SK-N-SH treated with all-trans-retinoic acid at 6 μM for 48 hours (cell line): ENCODE measurements around the gene ASCC1.

Source experiments
- ATAC-seq: fragments of 200-7000 bp; cut with Tn5 transposase; 3 replicates; pipeline ENCODE4 v1.9.1; 2020; ENCODE audit warnings: mild to moderate bottlenecking, moderate library complexity
- ARNTL ChIP-seq: fragments of 450-650 bp; formaldehyde crosslinking; IDR thresholded peaks from 2 replicates; pipeline ENCODE4 v1.5.0; 2020; ENCODE audit warnings: low read depth, mild to moderate bottlenecking, moderate library complexity, borderline replicate concordance
- CSDC2 ChIP-seq: fragments of 250-450 bp; sonication (Bioruptor Pico); IDR thresholded peaks from 2 replicates; pipeline ENCODE4 v1.5.0; 2020; ENCODE audit warnings: mild to moderate bottlenecking, moderate library complexity
- CSRNP3 ChIP-seq: fragments of 250-450 bp; sonication (Bioruptor Pico); IDR thresholded peaks from 2 replicates; pipeline ENCODE4 v1.5.1; 2021; ENCODE audit warnings: mild to moderate bottlenecking, moderate library complexity
- ESRRG ChIP-seq: fragments of 250-450 bp; sonication (Bioruptor Pico); IDR thresholded peaks from 2 replicates; pipeline ENCODE4 v1.6.1; 2021; ENCODE audit warnings: mild to moderate bottlenecking
- GLIS3 ChIP-seq: fragments of 250-450 bp; sonication (Bioruptor Pico); IDR thresholded peaks from 2 replicates; pipeline ENCODE4 v1.5.0; 2020; ENCODE audit warnings: mild to moderate bottlenecking, moderate library complexity
- ISL1 ChIP-seq: fragments of 250-450 bp; sonication (Bioruptor Pico); IDR thresholded peaks from 2 replicates; pipeline ENCODE4 v2.1.2; 2022; ENCODE audit warnings: mild to moderate bottlenecking, moderate library complexity
- OSR1 ChIP-seq: fragments of 250-450 bp; sonication (Bioruptor Pico); IDR thresholded peaks from 2 replicates; pipeline ENCODE4 v1.8.0; 2022; ENCODE audit warnings: moderate library complexity, mild to moderate bottlenecking, inconsistent platforms
- PATZ1 ChIP-seq: fragments of 250-450 bp; sonication (Bioruptor Pico); IDR thresholded peaks from 2 replicates; pipeline ENCODE4 v1.8.0; 2020; ENCODE audit warnings: mild to moderate bottlenecking, moderate library complexity, borderline replicate concordance
- POU6F1 ChIP-seq: fragments of 250-450 bp; sonication (Bioruptor Pico); IDR thresholded peaks from 2 replicates; pipeline ENCODE4 v1.8.0; 2021; ENCODE audit warnings: low read depth, mild to moderate bottlenecking, moderate library complexity, borderline replicate concordance
- PPARA ChIP-seq: fragments of 250-450 bp; sonication (Bioruptor Pico); IDR thresholded peaks from 2 replicates; pipeline ENCODE4 v1.5.0; 2020; ENCODE audit warnings: mild to moderate bottlenecking, borderline replicate concordance
- RARB ChIP-seq: fragments of 250-450 bp; sonication (Bioruptor Pico); IDR thresholded peaks from 2 replicates; pipeline ENCODE4 v1.8.0; 2021; ENCODE audit warnings: mild to moderate bottlenecking, moderate library complexity
- SNAI2 ChIP-seq: fragments of 250-450 bp; sonication (Bioruptor Pico); IDR thresholded peaks from 2 replicates; pipeline ENCODE4 v1.5.0; 2020; ENCODE audit warnings: mild to moderate bottlenecking, moderate library complexity
- TCF4 ChIP-seq: fragments of 250-450 bp; sonication (Bioruptor Pico); IDR thresholded peaks from 2 replicates; pipeline ENCODE4 v1.8.0; 2021; ENCODE audit warnings: mild to moderate bottlenecking, moderate library complexity, borderline replicate concordance
- TOX ChIP-seq: fragments of 250-450 bp; sonication (Bioruptor Pico); IDR thresholded peaks from 2 replicates; pipeline ENCODE4 v1.8.0; 2021; ENCODE audit warnings: mild to moderate bottlenecking, moderate library complexity, borderline replicate concordance
- TSHZ2 ChIP-seq: fragments of 250-450 bp; sonication (Bioruptor Pico); IDR thresholded peaks from 2 replicates; pipeline ENCODE4 v1.5.0; 2020; ENCODE audit warnings: mild to moderate bottlenecking, moderate library complexity
- ZC3H10 ChIP-seq: fragments of 250-450 bp; sonication (Bioruptor Pico); IDR thresholded peaks from 2 replicates; pipeline ENCODE4 v1.5.1; 2021; ENCODE audit warnings: mild to moderate bottlenecking, moderate library complexity
- ZFP3 ChIP-seq: fragments of 250-450 bp; sonication (Bioruptor Pico); IDR thresholded peaks from 2 replicates; pipeline ENCODE4 v1.5.0; 2020; ENCODE audit warnings: mild to moderate bottlenecking, moderate library complexity
- ZFP30 ChIP-seq: fragments of 450-650 bp; formaldehyde crosslinking; IDR thresholded peaks from 2 replicates; pipeline ENCODE4 v1.5.0; 2022; ENCODE audit warnings: mild to moderate bottlenecking, moderate library complexity
- ZNF565 ChIP-seq: fragments of 450-650 bp; formaldehyde crosslinking; conservative IDR thresholded peaks from 2 replicates; pipeline ENCODE4 v1.5.0; 2020; ENCODE audit warnings: low read depth, mild to moderate bottlenecking, moderate library complexity
- ZNF8 ChIP-seq: fragments of 450-650 bp; formaldehyde crosslinking; IDR thresholded peaks from 2 replicates; pipeline ENCODE4 v1.5.0; 2020; ENCODE audit warnings: mild to moderate bottlenecking, moderate library complexity

The ASCC1 gene

GRCh38 chr10:72085166-72085565 is 130.9 kb downstream of the ASCC1 start:
- no peak for ATAC-seq
- no peak for TF ChIP-seq ZNF8 (CRISPR knock-in tag)
- TF ChIP-seq PATZ1 (CRISPR knock-in tag), result no peak
- no peak for TF ChIP-seq PPARA (CRISPR knock-in tag)
- TF ChIP-seq GLIS3 (CRISPR knock-in tag), result no peak
- no peak for TF ChIP-seq POU6F1 (CRISPR knock-in tag)
- no peak for TF ChIP-seq TCF4
- no peak for TF ChIP-seq ARNTL (CRISPR knock-in tag)

GRCh38 chr10:72083790-72084459 is 132.2 kb downstream of the ASCC1 start:
- TF ChIP-seq ZC3H10 (CRISPR knock-in tag), result no peak
- no peak for TF ChIP-seq CSDC2
- no peak for TF ChIP-seq ARNTL (CRISPR knock-in tag)
- TF ChIP-seq ZNF8 (CRISPR knock-in tag), result no peak
- TF ChIP-seq SNAI2 (CRISPR knock-in tag), result no peak
- TF ChIP-seq GLIS3 (CRISPR knock-in tag), result no peak
- no peak for TF ChIP-seq OSR1 (CRISPR knock-in tag)
- TF ChIP-seq ZFP3 (CRISPR knock-in tag), result no peak
- TF ChIP-seq POU6F1 (CRISPR knock-in tag), result no peak
- no peak for TF ChIP-seq ZNF565 (CRISPR knock-in tag)
- no peak for TF ChIP-seq TOX (CRISPR knock-in tag)
- TF ChIP-seq ESRRG (CRISPR knock-in tag), result no peak
- no peak for TF ChIP-seq TCF4
- TF ChIP-seq PATZ1 (CRISPR knock-in tag), result no peak
- TF ChIP-seq ISL1, result no peak
- TF ChIP-seq ZFP30 (CRISPR knock-in tag), result no peak
- no peak for TF ChIP-seq TSHZ2 (CRISPR knock-in tag)
- TF ChIP-seq CSRNP3 (CRISPR knock-in tag), result no peak
- no peak for TF ChIP-seq RARB (CRISPR knock-in tag)
- no peak for ATAC-seq
